WTC11 (cell line): ENCODE data around the gene POP4. TPM values are rescaled to one million over a fixed set of nuclear protein-coding genes. Genes with fewer than 3 reads are reported as not detected.
A peak's percentile ranks its signal among the peaks of the same experiment; 100 is the strongest.

Source experiments
- ATAC-seq: fragments of 200-7000 bp; cut with Tn5 transposase; 2 replicates; pipeline ENCODE4 v1.10.0; 2021; ENCODE audit warnings: mild to moderate bottlenecking, moderate library complexity
- CTCF ChIA-PET: fragments of 300-600 bp; sonication (Branson Sonifier 250); formaldehyde crosslinking; loops from one replicate; lab custom pipeline; 2021; ENCODE audit warnings: antibody characterized with exemption; lab: Charles Lee
- POLR2A ChIA-PET: fragments of 350-600 bp; sonication (Branson Sonifier 250); formaldehyde crosslinking; loops from one replicate; lab custom pipeline; 2021; ENCODE audit warnings: antibody characterized with exemption; lab: Charles Lee
- DNase-seq: peaks from one replicate; pipeline ENCODE4 v3.0.0; 2021; ENCODE audit warnings: low spot score
- H3K27ac Mint-ChIP-seq: 2 replicates; pipeline ENCODE4 v1.8.0; 2021; ENCODE audit warnings: mixed read lengths
- H3K27me3 Mint-ChIP-seq: 2 replicates; pipeline ENCODE4 v1.8.0; 2021; ENCODE audit warnings: low read depth, mild to moderate bottlenecking, moderate library complexity, mixed read lengths
- H3K36me3 Mint-ChIP-seq: 2 replicates; pipeline ENCODE4 v1.8.0; 2021; ENCODE audit warnings: mixed read lengths
- H3K4me1 Mint-ChIP-seq: 2 replicates; pipeline ENCODE4 v1.8.0; 2022; ENCODE audit warnings: mixed read lengths
- H3K4me3 Mint-ChIP-seq: 2 replicates; pipeline ENCODE4 v1.8.0; 2021; ENCODE audit warnings: mild to moderate bottlenecking, moderate library complexity, mixed read lengths
- H3K9me3 Mint-ChIP-seq: 2 replicates; pipeline ENCODE4 v1.8.0; 2021; ENCODE audit warnings: mixed read lengths
- ATF1 ChIP-seq: sonication (generic); formaldehyde crosslinking; IDR thresholded peaks from 2 replicates; pipeline ENCODE4 v1.8.1; 2023; ENCODE audit warnings: mild to moderate bottlenecking, moderate library complexity, missing genetic modification reagents
- FOXJ3 ChIP-seq: sonication (generic); formaldehyde crosslinking; IDR thresholded peaks from 2 replicates; pipeline ENCODE4 v1.9.0; 2021; ENCODE audit warnings: missing genetic modification reagents, mild to moderate bottlenecking, borderline replicate concordance
- FOXK1 ChIP-seq: sonication (generic); formaldehyde crosslinking; IDR thresholded peaks from 2 replicates; pipeline ENCODE4 v1.8.0; 2022; ENCODE audit warnings: mild to moderate bottlenecking, moderate library complexity, missing genetic modification reagents
- GABPB1 ChIP-seq: sonication (generic); formaldehyde crosslinking; IDR thresholded peaks from 2 replicates; pipeline ENCODE4 v1.8.1; 2023; ENCODE audit warnings: mild to moderate bottlenecking, missing genetic modification reagents
- GRHL2 ChIP-seq: fragments of 250-450 bp; sonication (Bioruptor Pico); IDR thresholded peaks from 2 replicates; pipeline ENCODE4 v1.8.0; 2022; ENCODE audit warnings: mild to moderate bottlenecking, moderate library complexity; ENCODE audit not compliant: insufficient replicate concordance, severe bottlenecking
- GTF2I ChIP-seq: fragments of 250-450 bp; sonication (Bioruptor Pico); conservative IDR thresholded peaks from 2 replicates; pipeline ENCODE4 v1.4.0; 2021; ENCODE audit warnings: mild to moderate bottlenecking
- HMGA2 ChIP-seq: fragments of 250-450 bp; sonication (Bioruptor Pico); IDR thresholded peaks from 2 replicates; pipeline ENCODE4 v1.4.0; 2021; ENCODE audit warnings: mild to moderate bottlenecking, moderate library complexity
- MYBL2 ChIP-seq: sonication (generic); formaldehyde crosslinking; IDR thresholded peaks from 2 replicates; pipeline ENCODE4 v1.8.1; 2023; ENCODE audit warnings: mild to moderate bottlenecking, moderate library complexity, missing genetic modification reagents
- NR1H2 ChIP-seq: sonication (generic); formaldehyde crosslinking; IDR thresholded peaks from 2 replicates; pipeline ENCODE4 v1.9.0; 2021; ENCODE audit warnings: mild to moderate bottlenecking, moderate library complexity, missing genetic modification reagents
- NR2C2 ChIP-seq: sonication (generic); formaldehyde crosslinking; IDR thresholded peaks from 2 replicates; pipeline ENCODE4 v1.8.0; 2022; ENCODE audit warnings: mild to moderate bottlenecking, missing genetic modification reagents
- NR3C1 ChIP-seq: sonication (generic); formaldehyde crosslinking; conservative IDR thresholded peaks from 2 replicates; pipeline ENCODE4 v1.8.1; 2023; ENCODE audit warnings: low read depth, mild to moderate bottlenecking, missing genetic modification reagents
- SMAD3 ChIP-seq: sonication (generic); formaldehyde crosslinking; IDR thresholded peaks from 2 replicates; pipeline ENCODE4 v1.8.0; 2022; ENCODE audit warnings: missing genetic modification reagents, mild to moderate bottlenecking, borderline replicate concordance
- SOX15 ChIP-seq: fragments of 250-450 bp; sonication (Bioruptor Pico); IDR thresholded peaks from 2 replicates; pipeline ENCODE4 v1.9.0; 2021; ENCODE audit warnings: mild to moderate bottlenecking
- SP1 ChIP-seq: sonication (generic); formaldehyde crosslinking; conservative IDR thresholded peaks from 2 replicates; pipeline ENCODE4 v1.8.1; 2022; ENCODE audit warnings: missing genetic modification reagents
- TEAD1 ChIP-seq: sonication (generic); formaldehyde crosslinking; IDR thresholded peaks from 2 replicates; pipeline ENCODE4 v1.8.0; 2022; ENCODE audit warnings: mild to moderate bottlenecking, missing genetic modification reagents
- ZBTB21 ChIP-seq: sonication (generic); formaldehyde crosslinking; IDR thresholded peaks from 2 replicates; pipeline ENCODE4 v1.8.1; 2023; ENCODE audit warnings: mild to moderate bottlenecking, missing genetic modification reagents, borderline replicate concordance
- ZNF121 ChIP-seq: sonication (generic); formaldehyde crosslinking; IDR thresholded peaks from 2 replicates; pipeline ENCODE4 v1.8.0; 2023; ENCODE audit warnings: missing genetic modification reagents
- ZNF138 ChIP-seq: sonication (generic); formaldehyde crosslinking; conservative IDR thresholded peaks from 2 replicates; pipeline ENCODE4 v1.8.1; 2022; ENCODE audit warnings: mild to moderate bottlenecking, moderate library complexity, missing genetic modification reagents
- ZNF263 ChIP-seq: sonication (generic); formaldehyde crosslinking; IDR thresholded peaks from 2 replicates; pipeline ENCODE4 v1.8.1; 2022; ENCODE audit warnings: low read depth, mild to moderate bottlenecking, moderate library complexity, missing genetic modification reagents
- ZNF317 ChIP-seq: sonication (generic); formaldehyde crosslinking; IDR thresholded peaks from 2 replicates; pipeline ENCODE4 v1.8.1; 2023; ENCODE audit warnings: low read depth, mild to moderate bottlenecking, moderate library complexity, missing genetic modification reagents, borderline replicate concordance
- ZNF416 ChIP-seq: fragments of 250-450 bp; sonication (Bioruptor Pico); IDR thresholded peaks from 2 replicates; pipeline ENCODE4 v1.9.0; 2021; ENCODE audit warnings: mild to moderate bottlenecking, inconsistent platforms
- ZNF423 ChIP-seq: fragments of 250-450 bp; sonication (Bioruptor Pico); IDR thresholded peaks from 2 replicates; pipeline ENCODE4 v2.1.2; 2022; ENCODE audit warnings: mild to moderate bottlenecking, moderate library complexity
- total RNA-seq: library from RNA; stranded (reverse); gene quantifications from 3 replicates; pipeline ENCODE4 v1.2.3, GENCODE V29; 2021
- TF ChIP-seq, protein P1 (sequence below): sonication (generic); formaldehyde crosslinking; IDR thresholded peaks from 2 replicates; pipeline ENCODE4 v1.8.1; 2023; ENCODE audit warnings: mild to moderate bottlenecking, missing genetic modification reagents, moderate library complexity
- TF ChIP-seq, protein P2 (sequence below): fragments of 250-450 bp; sonication (Bioruptor Pico); IDR thresholded peaks from 2 replicates; pipeline ENCODE4 v2.1.2; 2022; ENCODE audit warnings: mild to moderate bottlenecking, moderate library complexity
- TF ChIP-seq, protein P3 (sequence below): fragments of 250-450 bp; sonication (Bioruptor Pico); IDR thresholded peaks from 2 replicates; pipeline ENCODE4 v1.9.0; 2021; ENCODE audit warnings: mild to moderate bottlenecking
- TF ChIP-seq, protein P4 (sequence below): sonication (generic); formaldehyde crosslinking; IDR thresholded peaks from 2 replicates; pipeline ENCODE4 v1.8.1; 2023; ENCODE audit warnings: mild to moderate bottlenecking, moderate library complexity, missing genetic modification reagents
- TF ChIP-seq, protein P5 (sequence below): sonication (generic); formaldehyde crosslinking; IDR thresholded peaks from 2 replicates; pipeline ENCODE4 v1.8.1; 2022; ENCODE audit warnings: low read depth, mild to moderate bottlenecking, moderate library complexity, missing genetic modification reagents, borderline replicate concordance
- TF ChIP-seq, protein P6 (sequence below): sonication (generic); formaldehyde crosslinking; IDR thresholded peaks from 2 replicates; pipeline ENCODE4 v1.8.0; 2022; ENCODE audit warnings: mild to moderate bottlenecking, missing genetic modification reagents
- TF ChIP-seq, protein P7 (sequence below): sonication (generic); formaldehyde crosslinking; IDR thresholded peaks from 2 replicates; pipeline ENCODE4 v1.8.1; 2023; ENCODE audit warnings: mild to moderate bottlenecking, missing genetic modification reagents, moderate library complexity

The POP4 gene
- total RNA-seq, 1 experiment from 2014 or later, result 46.7 TPM

DNA sequence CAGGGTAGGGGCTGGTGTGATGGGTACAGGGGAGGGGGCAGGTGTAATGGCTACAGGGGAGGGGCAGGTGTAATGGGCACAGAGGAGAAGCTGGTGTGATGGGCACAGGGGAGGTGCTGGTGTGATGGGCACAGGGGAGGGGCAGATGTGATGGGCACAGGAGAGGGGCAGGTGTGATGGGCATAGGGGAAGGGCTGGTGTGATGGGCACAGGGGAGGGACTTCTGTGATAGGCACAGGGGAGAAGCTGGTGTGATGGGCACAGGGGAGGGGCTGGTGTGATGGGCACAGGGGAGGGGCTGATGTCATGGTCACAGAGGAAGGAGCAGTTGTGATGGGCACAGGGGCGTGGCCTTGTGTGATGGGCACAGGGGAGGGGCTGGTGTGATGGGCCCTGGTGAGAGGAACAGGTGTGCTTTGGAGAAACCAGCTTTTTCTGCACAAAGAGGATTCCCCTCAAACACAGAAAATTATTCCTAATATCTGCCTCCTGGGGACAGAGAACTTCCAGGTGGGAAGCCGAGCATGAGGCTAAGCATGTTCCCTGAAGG, 38.6 kb upstream of the POP4 start:
- no peaks in the 10 kb centered on the region for H3K36me3 Mint-ChIP-seq
- CTCF ChIA-PET, result no interaction called here
- H3K27me3 Mint-ChIP-seq, result 0 out of 2 replicates have a peak, but pooled peaks cover 5% of the 10 kb centered on the region
- DNase-seq, result no peak
- POLR2A ChIA-PET, result no interaction called here
- ATAC-seq, result no peak
- TF ChIP-seq SOX15 (CRISPR knock-in tag) (no peak), FOXK1 (CRISPR knock-in tag) (no peak), ZNF317 (CRISPR knock-in tag) (no peak), ZBTB21 (CRISPR knock-in tag) (no peak), TEAD1 (CRISPR knock-in tag) (no peak), ATF1 (no peak), GTF2I (CRISPR knock-in tag) (no peak), SP1 (CRISPR knock-in tag) (no peak), ZNF423 (CRISPR knock-in tag) (no peak), ZNF263 (CRISPR knock-in tag) (no peak), ZNF138 (no peak), SMAD3 (CRISPR knock-in tag) (no peak), ZNF416 (CRISPR knock-in tag) (no peak)
- TF ChIP-seq, protein P1, sequence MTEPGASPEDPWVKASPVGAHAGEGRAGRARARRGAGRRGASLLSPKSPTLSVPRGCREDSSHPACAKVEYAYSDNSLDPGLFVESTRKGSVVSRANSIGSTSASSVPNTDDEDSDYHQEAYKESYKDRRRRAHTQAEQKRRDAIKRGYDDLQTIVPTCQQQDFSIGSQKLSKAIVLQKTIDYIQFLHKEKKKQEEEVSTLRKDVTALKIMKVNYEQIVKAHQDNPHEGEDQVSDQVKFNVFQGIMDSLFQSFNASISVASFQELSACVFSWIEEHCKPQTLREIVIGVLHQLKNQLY, result no peak
- TF ChIP-seq, protein P2, sequence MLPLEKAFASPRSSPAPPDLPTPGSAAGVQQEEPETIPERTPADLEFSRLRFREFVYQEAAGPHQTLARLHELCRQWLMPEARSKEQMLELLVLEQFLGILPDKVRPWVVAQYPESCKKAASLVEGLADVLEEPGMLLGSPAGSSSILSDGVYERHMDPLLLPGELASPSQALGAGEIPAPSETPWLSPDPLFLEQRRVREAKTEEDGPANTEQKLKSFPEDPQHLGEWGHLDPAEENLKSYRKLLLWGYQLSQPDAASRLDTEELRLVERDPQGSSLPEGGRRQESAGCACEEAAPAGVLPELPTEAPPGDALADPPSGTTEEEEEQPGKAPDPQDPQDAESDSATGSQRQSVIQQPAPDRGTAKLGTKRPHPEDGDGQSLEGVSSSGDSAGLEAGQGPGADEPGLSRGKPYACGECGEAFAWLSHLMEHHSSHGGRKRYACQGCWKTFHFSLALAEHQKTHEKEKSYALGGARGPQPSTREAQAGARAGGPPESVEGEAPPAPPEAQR, result no peak
- TF ChIP-seq, protein P3, sequence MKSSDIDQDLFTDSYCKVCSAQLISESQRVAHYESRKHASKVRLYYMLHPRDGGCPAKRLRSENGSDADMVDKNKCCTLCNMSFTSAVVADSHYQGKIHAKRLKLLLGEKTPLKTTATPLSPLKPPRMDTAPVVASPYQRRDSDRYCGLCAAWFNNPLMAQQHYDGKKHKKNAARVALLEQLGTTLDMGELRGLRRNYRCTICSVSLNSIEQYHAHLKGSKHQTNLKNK (CRISPR knock-in tag), result no peak
- TF ChIP-seq, protein P4, sequence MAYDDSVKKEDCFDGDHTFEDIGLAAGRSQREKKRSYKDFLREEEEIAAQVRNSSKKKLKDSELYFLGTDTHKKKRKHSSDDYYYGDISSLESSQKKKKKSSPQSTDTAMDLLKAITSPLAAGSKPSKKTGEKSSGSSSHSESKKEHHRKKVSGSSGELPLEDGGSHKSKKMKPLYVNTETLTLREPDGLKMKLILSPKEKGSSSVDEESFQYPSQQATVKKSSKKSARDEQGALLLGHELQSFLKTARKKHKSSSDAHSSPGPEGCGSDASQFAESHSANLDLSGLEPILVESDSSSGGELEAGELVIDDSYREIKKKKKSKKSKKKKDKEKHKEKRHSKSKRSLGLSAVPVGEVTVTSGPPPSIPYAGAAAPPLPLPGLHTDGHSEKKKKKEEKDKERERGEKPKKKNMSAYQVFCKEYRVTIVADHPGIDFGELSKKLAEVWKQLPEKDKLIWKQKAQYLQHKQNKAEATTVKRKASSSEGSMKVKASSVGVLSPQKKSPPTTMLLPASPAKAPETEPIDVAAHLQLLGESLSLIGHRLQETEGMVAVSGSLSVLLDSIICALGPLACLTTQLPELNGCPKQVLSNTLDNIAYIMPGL (CRISPR knock-in tag), result no peak
- H3K27ac Mint-ChIP-seq, result no peak overlapping the region
- no peaks in the 10 kb centered on the region for H3K9me3 Mint-ChIP-seq
- no peak overlapping the region for H3K4me3 Mint-ChIP-seq
- 0 out of 2 replicates have a peak, but pooled peaks cover 6% of the 10 kb centered on the region for H3K4me1 Mint-ChIP-seq

DNA sequence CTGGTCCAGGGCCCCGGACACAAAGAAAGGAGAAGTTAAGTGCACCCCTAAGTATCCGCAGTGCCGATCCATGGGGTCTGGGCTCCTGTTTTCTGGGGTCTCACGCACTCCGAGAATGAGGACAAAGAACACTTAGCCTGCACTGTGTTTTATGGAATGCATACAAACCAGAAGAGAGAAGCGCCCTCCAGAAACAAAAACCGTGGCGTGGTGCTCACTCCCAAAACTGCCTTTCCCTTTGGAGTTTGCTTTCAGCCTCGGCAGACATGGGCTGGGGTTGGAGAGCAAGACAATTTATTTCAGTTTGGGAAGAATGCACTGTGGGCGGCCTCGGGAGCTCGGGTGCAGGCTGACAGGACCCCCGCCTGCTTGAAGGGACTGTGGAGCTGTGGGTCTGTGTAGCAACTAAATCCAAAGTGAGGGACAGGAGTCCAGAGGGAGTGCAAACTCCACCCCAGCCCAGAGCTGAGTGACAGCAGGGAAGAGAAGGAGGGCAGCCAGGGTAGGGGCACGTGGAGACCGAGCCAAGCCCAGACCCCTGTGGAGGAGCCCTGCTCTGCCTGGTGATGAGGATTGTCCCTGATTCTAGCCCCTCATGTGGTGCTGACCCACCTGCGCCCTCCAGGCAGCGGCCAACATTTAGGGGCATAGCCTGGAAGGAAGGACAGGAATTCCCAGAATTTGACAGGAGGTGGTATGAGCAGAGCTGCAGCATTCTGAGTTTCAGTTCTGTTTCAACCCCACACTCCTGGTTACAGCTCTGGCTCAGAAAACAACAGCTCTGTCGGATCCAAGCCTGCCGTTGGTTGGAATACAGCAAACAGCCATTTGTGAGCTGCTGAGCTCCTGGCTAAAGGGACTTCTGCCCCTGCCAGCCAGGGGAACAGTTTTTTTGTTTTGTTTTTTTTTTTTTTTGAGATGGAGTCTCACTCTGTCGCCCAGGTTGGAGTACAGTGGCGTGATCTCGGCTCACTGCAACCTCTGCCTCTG, 37.8 kb upstream of the POP4 start:
- Mint-ChIP-seq H3K4me1 (0 out of 2 replicates have a peak, but pooled peaks cover 6% of the 10 kb centered on the region), H3K4me3 (no peak overlapping the region), H3K27me3 (0 out of 2 replicates have a peak, but pooled peaks cover 5% of the 10 kb centered on the region), H3K9me3 (no peaks in the 10 kb centered on the region), H3K36me3 (no peaks in the 10 kb centered on the region), H3K27ac (no peak overlapping the region)
- ChIA-PET CTCF (interaction anchor here (1.1 kb wide), 1 partner anchor 38 kb away, joined by 3 read pairs; no protein-coding TSS in a partner anchor), POLR2A (no interaction called here)
- DNase-seq (no peak), ATAC-seq (peak; percentile 38)
- TF ChIP-seq MYBL2 (no peak), GABPB1 (CRISPR knock-in tag) (no peak), FOXJ3 (no peak), SP1 (CRISPR knock-in tag) (no peak), NR3C1 (CRISPR knock-in tag) (no peak), GRHL2 (CRISPR knock-in tag) (no peak), ZNF121 (CRISPR knock-in tag) (no peak), NR2C2 (CRISPR knock-in tag) (no peak), NR1H2 (CRISPR knock-in tag) (no peak), ZNF263 (CRISPR knock-in tag) (no peak), ATF1 (no peak), HMGA2 (CRISPR knock-in tag) (no peak)
- TF ChIP-seq, protein P5, sequence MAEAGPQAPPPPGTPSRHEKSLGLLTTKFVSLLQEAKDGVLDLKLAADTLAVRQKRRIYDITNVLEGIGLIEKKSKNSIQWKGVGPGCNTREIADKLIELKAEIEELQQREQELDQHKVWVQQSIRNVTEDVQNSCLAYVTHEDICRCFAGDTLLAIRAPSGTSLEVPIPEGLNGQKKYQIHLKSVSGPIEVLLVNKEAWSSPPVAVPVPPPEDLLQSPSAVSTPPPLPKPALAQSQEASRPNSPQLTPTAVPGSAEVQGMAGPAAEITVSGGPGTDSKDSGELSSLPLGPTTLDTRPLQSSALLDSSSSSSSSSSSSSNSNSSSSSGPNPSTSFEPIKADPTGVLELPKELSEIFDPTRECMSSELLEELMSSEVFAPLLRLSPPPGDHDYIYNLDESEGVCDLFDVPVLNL (CRISPR knock-in tag), result no peak
- TF ChIP-seq, protein P6, sequence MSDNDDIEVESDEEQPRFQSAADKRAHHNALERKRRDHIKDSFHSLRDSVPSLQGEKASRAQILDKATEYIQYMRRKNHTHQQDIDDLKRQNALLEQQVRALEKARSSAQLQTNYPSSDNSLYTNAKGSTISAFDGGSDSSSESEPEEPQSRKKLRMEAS (CRISPR knock-in tag), result no peak
- TF ChIP-seq, protein P7, sequence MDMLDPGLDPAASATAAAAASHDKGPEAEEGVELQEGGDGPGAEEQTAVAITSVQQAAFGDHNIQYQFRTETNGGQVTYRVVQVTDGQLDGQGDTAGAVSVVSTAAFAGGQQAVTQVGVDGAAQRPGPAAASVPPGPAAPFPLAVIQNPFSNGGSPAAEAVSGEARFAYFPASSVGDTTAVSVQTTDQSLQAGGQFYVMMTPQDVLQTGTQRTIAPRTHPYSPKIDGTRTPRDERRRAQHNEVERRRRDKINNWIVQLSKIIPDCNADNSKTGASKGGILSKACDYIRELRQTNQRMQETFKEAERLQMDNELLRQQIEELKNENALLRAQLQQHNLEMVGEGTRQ (CRISPR knock-in tag), result no peak
